PC-9 (cell line): ENCODE results near the gene RIPOR2.

Experiments
- CTCF ChIP-seq: fragments of 200-600 bp; sonication (generic); conservative IDR thresholded peaks from 2 replicates; pipeline ENCODE4 v1.6.1; 2017; ENCODE audit warnings: mixed run types, antibody characterized with exemption, mild to moderate bottlenecking, moderate library complexity
- EZH2 ChIP-seq: fragments of 200-600 bp; sonication (generic); IDR thresholded peaks from 2 replicates; pipeline ENCODE4 v1.8.0; 2017; ENCODE audit warnings: antibody characterized with exemption, low read depth

- TF ChIP-seq CTCF (no peak), EZH2 (no peak)
Measured at GRCh38 chr6:24875534-24875901, 60.2 kb downstream of the RIPOR2 start.
